ENCODE results near the gene SYTL4.

The SYTL4 gene

DNA sequence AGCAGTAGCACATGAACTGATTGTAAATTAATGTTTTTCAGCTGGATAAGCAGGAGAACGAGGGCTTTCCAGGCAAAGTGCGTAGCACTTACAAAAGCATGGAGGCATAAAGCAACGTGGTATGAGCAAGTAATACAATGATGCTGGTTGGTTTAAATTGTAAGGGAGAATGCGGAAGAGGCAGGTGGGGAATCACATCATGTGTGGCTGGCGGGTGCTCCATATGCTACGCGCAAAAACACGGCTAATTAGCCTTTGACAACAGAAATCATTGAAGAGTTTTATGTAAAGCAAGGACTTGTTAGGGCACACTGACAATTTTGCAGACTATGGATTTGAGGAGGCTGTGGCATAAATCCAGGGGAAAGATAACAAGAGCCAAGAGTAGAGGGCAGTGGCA lies 14.6 kb downstream of the SYTL4 start:
- in situ Hi-C loops (cut with MboI; ENCODE audit: low pct_unique_long_range_greater_than_20kb, low sequenced_read_pairs, unreplicated experiment), result no loop called here
- TF ChIP-seq, protein P1, sequence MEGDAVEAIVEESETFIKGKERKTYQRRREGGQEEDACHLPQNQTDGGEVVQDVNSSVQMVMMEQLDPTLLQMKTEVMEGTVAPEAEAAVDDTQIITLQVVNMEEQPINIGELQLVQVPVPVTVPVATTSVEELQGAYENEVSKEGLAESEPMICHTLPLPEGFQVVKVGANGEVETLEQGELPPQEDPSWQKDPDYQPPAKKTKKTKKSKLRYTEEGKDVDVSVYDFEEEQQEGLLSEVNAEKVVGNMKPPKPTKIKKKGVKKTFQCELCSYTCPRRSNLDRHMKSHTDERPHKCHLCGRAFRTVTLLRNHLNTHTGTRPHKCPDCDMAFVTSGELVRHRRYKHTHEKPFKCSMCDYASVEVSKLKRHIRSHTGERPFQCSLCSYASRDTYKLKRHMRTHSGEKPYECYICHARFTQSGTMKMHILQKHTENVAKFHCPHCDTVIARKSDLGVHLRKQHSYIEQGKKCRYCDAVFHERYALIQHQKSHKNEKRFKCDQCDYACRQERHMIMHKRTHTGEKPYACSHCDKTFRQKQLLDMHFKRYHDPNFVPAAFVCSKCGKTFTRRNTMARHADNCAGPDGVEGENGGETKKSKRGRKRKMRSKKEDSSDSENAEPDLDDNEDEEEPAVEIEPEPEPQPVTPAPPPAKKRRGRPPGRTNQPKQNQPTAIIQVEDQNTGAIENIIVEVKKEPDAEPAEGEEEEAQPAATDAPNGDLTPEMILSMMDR (IDR thresholded peaks at IDR 0.05; ENCODE audit: extremely low read depth, insufficient read depth, missing control alignments), result no peak
- DNase-seq (ENCODE audit: low spot score), result no peak

DNA sequence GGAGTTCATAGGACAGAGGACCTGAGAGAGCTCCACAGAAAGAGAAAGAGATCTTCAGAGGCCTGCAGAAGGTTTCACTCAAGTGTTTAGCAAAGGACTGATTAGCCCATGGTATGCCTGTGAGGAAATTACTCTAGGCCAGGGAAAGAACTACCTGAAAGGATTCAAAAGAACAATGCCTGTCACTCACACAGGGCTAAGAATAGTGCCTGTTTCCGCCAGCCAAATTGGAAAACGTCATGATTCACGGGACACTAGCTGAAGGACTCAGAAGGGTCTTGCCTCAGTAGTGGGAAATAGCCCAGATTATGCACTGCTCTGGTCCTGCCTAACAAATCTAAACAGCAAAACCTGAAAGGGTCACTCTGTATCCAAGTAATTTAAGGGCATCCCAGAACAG lies 21.1 kb downstream of the SYTL4 start:
- in situ Hi-C loops (cut with MboI; ENCODE audit: low pct_unique_long_range_greater_than_20kb, low sequenced_read_pairs, unreplicated experiment), result no loop called here
- no peak for DNase-seq (ENCODE audit: low spot score)
- TF ChIP-seq, protein P1 (IDR thresholded peaks at IDR 0.05; ENCODE audit: extremely low read depth, insufficient read depth, missing control alignments), result no peak

DNA sequence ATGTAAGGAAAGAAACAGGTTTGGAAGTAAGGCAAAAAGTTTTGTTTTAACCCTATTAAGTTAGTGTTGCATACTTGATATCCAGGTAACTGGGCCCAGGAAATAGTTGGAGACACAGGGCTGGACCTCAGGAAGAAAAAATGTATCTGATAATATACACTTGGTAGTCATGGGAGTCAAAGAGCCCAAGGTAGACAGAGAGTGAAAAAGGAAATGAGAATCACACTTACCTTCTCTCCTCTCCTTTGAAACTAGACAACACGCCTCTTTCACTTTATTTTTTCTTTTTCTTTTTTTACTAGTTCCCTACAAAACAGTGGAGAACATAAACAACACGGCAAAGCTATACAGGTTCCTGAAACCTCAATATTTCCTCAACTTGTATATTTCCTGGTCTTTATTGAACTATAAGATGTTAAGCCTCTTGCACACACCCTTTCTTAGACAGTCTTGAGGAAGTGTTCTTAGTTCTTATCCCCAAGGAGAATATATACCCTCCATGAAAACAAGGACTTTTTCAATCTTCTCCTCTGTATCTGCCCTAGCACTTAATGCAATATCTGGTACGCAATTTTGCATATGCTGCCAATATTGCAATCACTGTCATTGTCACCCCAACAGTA lies 27.2 kb downstream of the SYTL4 start:
- DNase-seq (ENCODE audit: low spot score), result no peak
- in situ Hi-C loops (cut with MboI; ENCODE audit: low pct_unique_long_range_greater_than_20kb, low sequenced_read_pairs, unreplicated experiment), result no loop called here
- TF ChIP-seq, protein P1 (IDR thresholded peaks at IDR 0.05; ENCODE audit: extremely low read depth, insufficient read depth, missing control alignments), result no peak

DNA sequence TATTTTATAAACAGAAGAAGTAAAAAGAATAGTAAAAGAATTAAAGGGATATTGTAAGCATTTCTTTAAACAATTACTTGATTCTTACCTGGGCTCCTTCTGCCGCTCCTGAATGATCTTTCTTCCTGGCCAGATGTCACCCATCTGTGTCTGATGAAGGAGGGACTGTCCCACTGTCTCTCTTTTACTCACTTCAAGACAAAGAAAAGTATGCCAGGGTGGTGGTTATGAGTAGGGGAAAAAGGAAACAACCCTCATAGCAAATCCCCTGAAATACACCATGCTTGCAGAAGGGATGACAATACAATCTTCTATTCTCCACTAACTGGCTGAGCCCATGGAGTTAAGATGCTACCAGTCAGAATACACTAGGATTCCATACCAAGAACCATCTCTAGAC lies 31.1 kb downstream of the SYTL4 start:
- DNase-seq (ENCODE audit: low spot score), result no peak
- TF ChIP-seq, protein P1 (IDR thresholded peaks at IDR 0.05; ENCODE audit: extremely low read depth, insufficient read depth, missing control alignments), result no peak
- in situ Hi-C loops (cut with MboI; ENCODE audit: low pct_unique_long_range_greater_than_20kb, low sequenced_read_pairs, unreplicated experiment), result no loop called here

DNA sequence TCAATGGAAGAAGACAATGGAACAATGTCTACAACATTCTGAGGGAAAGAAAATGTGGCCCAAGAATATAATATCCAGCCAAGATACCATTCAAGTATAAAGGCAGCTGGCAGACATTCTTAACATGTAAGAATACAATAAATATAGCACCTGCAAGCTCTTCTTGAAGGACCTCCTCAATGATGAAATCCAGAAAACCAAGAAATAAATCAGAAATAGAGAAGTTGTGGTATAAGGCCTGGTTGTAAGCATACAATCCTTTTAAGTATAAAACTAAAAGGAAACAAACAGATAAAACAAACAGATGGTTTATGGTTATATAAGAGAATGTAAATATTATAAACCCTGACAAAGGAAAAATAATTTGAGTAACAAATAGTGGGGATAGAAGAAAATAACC lies 33.4 kb downstream of the SYTL4 start:
- TF ChIP-seq, protein P1 (IDR thresholded peaks at IDR 0.05; ENCODE audit: extremely low read depth, insufficient read depth, missing control alignments), result no peak
- in situ Hi-C loops (cut with MboI; ENCODE audit: low pct_unique_long_range_greater_than_20kb, low sequenced_read_pairs, unreplicated experiment), result no loop called here

DNA sequence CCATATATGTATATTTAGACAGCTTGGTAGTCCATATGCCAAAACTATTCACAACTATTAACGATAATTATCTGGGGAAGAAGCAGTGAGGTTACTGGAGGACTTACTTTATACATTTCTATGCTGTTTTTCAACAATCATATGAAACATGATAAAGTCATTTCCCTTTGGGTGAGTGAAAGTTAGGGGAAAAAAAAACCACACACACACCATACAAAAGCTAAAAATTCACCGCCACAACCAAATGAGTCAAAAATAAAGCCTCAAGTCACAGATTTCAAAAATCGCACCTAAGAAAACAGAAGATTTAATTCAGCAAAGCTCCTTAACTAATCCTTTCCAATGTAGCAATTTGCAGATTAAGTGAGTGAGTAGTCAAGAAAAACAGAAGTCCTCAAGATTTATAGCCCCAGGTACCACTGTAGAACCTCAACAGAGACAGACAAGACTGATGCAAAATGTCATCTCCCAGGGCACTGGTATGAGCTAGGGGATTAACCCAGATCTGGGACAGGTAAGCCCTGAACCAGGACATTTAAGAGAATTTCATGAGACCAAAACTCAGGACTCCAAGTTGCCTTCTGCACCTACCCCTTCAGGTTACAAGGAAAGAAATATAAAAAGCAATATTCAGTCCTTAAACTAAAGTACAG lies 35.1 kb downstream of the SYTL4 start:
- TF ChIP-seq, protein P1 (IDR thresholded peaks at IDR 0.05; ENCODE audit: extremely low read depth, insufficient read depth, missing control alignments), result no peak
- in situ Hi-C loops (cut with MboI; ENCODE audit: low pct_unique_long_range_greater_than_20kb, low sequenced_read_pairs, unreplicated experiment), result no loop called here
- no peak for DNase-seq (ENCODE audit: low spot score)

More for the DNA sequence above, 33.4 kb downstream of the SYTL4 start:
- no peak for DNase-seq (ENCODE audit: low spot score)

All from GM13977 (cell line).